T1000 (cell line): ENCODE results near the gene OSTN.
"Not testable (repeated sequence)": the region's sequence is repeated elsewhere in the genome, so short reads cannot be mapped to it uniquely, and the experiment has no call there.

Experiments used
- DNase-seq: peaks from one replicate; lab custom pipeline; 2025; ENCODE audit warnings: mixed read lengths; lab: John Stamatoyannopoulos, UW

Gene OSTN

GRCh38 chr3:191235331-191236314, 36.6 kb downstream of the OSTN start:
- DNase-seq: no peak

- DNase-seq: no peak
These were observed 37.6 kb downstream of the OSTN start for GRCh38 chr3:191236646-191237045.

DNA sequence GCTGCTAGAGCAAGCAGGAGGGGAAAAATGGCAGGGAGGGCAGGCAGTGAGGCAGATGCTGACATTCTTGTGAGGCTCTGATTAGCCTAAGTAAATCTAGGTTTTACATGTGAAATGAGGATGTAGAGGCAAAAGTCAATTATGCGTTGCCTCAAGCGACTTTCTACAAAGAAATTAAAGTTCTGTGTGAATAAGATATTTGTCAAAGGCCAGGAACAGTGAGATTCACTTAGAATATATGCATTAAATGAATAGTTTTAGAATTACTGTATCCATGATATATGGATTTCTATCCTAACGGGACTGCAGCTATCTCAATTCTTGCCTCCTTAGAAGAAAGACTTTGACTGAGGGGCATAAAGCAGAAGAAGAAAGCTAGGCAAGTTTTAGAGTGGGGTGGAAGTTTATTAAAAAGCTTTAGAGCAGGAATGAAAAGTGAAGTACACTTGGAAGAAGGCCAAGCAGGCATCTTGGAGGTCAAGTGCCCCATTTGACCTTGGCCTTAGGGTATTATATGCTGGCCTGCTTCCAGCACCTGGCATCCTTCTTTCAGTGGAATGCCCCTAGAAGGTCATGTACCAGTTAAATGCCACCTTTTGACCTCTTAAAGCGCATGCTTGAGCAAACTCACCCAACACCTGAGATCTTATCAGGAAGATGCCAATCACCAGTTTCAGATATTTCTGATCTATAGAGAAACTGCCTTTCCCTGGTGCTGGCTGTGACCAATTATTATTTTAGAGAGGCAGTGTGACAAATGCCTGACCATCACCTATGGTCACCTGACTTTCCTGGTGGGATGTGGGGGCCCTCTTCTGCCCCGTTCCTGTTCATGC, 38.2 kb downstream of the OSTN start:
- no peak for DNase-seq

DNA sequence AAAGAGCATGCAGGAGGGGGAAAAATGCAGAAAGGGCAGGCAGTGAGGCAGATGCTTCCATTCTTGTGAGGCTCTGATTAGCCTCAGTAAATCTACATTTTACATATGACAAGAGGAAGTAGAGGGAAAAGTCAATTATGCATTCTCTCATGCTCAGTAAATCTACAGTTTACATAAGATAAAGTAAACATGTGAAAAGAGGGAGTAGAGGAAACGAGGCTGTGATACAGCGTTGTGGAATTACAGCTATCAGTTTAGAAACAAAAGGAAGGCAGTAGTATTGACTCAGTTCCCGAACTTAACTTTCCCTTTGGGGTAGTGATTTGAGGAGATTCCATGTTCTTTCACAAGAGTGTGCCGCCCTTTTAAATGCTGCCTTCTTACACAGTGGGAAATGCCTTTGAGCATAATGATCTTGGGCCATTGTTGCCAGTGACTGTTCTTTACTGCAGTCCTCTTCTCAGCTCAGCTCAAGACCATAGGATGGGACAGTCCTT, 39.3 kb downstream of the OSTN start:
- DNase-seq: no peak

- DNase-seq: no peak
These were observed 40.5 kb downstream of the OSTN start for GRCh38 chr3:191239407-191240031.

GRCh38 chr3:191240486-191240885, 41.4 kb downstream of the OSTN start:
- DNase-seq: no peak

DNA sequence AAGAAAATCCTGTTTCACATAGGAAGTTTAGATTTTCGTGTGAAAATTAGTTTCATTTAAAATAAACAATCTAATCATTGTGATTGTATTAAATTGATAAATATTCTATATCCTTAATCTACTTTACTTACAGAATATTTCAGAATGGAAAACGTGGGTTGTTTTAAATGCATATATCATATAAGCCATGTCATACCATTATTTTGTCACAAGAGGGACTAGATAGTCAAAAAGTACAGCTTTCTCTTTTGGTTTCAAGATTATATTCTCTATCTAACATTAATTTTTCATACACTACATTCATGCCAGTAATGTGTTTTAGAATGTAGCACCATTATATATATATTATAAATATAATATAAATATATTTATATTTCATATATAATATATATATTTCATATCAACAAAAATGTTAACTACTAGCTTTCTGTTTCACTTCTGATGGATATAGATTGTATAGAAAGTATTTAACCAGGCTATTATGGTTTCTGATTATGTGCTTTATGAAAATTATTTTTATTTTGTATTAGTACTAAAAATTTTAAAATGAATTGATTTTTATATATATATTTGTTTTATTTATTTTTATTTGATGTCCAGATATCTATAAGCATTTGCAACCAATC, 45.3 kb downstream of the OSTN start:
- no peak for DNase-seq

GRCh38 chr3:191246034-191246433, 47.0 kb downstream of the OSTN start:
- DNase-seq: not testable (repeated sequence)

- DNase-seq: no peak
These were observed 47.6 kb downstream of the OSTN start for GRCh38 chr3:191246630-191247029.

DNA sequence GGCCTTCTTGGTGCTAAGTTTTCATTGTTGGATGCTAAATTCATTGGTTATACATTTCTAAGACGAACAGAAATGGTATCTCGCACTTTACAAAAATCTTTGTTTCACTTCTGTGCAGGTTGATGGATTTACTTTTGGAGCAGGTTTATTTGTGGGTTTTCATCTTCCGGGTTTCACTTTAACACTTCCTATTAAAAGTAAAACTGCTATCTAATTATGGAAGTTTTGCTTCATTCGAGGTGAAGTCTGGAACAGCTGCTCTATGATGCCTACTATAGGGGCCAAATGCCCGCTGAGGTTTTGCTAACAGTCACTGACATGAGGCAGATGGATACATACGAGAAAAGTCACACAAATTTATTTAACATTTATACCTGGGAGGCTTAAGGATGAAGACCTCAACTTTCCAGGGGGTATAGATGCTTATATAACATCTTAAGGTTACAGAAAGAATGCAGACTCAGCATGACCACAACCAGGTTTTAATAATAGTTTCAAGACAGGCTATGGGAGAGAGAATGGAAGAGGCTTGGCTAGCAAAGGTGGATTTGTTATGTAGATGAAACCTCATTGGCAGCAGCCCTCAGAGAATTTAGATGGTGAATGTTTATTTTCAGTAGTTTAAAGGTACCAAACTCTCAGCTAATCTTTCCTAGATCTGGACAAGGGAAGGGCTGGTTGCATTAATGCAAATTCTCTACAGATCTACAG, 54.2 kb downstream of the OSTN start:
- no peak for DNase-seq

- no peak for DNase-seq
These were observed 55.2 kb downstream of the OSTN start for GRCh38 chr3:191254098-191254873.

GRCh38 chr3:191255156-191255555, 56.1 kb downstream of the OSTN start:
- DNase-seq: no peak

DNA sequence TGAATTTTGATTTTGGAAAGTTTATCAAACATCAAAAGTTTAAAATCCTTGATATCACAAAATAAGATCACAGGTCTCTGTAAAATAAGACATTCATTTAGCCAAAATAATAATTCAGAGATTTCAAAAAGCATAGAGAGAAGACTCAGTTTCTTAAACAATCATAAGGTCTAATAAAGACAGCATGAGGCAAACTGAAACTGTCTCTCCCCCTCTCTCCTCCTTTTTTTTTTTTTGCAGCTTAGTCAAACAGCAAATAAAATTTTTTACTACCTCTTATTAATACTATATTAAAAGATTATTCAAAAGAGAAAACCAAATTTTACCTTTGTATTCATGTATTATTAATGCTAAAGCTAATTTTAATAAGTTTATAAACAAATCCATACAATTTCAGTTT, 57.4 kb downstream of the OSTN start:
- DNase-seq: no peak

DNA sequence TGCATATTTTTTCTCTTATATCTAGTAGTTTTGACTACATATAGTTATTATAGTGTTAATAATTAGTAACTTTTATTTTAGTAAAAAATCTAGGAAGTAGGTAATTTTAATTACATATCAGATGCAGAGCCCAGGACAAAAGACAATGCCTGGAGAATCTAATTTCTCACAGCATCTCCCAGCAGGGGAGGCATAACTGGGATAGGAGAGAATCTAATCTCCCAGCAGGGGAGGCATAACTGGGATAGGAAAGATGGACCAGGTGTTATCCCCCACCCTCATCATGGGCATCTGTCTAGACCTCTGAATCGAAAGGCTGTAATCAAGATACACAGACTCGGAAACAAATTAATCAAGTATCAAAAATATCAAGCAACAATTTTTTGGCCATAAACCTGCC, 58.2 kb downstream of the OSTN start:
- no peak for DNase-seq

- DNase-seq: no peak
These were observed 60.4 kb downstream of the OSTN start for GRCh38 chr3:191259486-191259885.

GRCh38 chr3:191260431-191261303, 61.6 kb downstream of the OSTN start:
- DNase-seq: no peak

DNA sequence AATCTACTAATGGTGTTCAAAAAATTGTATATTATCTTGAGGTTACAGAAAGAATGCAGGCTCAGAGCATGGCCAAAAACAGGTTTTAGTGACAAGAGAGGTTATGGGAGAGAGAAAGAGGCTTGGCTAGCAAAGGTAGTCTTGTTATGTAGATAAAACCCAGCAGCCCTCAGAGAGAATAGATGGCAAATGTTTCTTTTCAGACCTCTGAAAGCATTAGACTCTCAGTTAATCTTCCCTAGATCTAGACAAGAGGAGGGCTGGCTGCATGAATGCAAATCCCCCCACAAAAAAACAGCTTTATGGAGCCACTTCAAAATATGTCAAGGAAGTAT, 62.2 kb downstream of the OSTN start:
- no peak for DNase-seq

- DNase-seq: no peak
These were observed 63.6 kb downstream of the OSTN start for GRCh38 chr3:191262650-191263049.

DNA sequence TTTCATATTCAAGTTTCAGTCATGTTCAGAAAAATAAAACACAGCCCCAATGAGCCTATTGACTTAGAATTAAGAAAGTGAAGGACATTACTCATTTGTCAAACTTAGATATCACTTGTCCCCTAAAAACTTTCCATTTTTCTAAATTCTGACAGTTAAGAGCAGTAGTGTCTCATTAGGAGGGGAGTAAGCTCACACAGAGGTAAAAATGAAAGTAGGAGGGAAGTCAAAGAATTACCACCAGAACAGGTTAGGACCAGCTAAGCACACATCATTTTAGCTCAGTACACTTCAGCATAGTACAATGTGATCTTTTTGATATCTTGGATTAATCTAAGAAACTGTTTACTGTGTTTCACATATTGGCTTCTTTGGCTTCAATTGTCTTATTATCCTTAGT, 64.3 kb downstream of the OSTN start:
- no peak for DNase-seq
